H1 (cell line): ENCODE data around the gene HMGB4.

ENCODE experiments used
- EP300 ChIP-seq, 2 experiments: IDR thresholded peaks; 1 replicate in 1 of 2; 2 replicates in 1 of 2; pipeline ENCODE4 v1.6.1; 2011 to 2012; ENCODE audit warnings: low read depth in 2 of 2, low read length in 2 of 2, mild to moderate bottlenecking in 2 of 2, borderline replicate concordance in 1 of 2, inconsistent platforms in 1 of 2, moderate library complexity in 1 of 2
- EZH2 ChIP-seq: fragments of 200-600 bp; sonication (generic); IDR thresholded peaks from 2 replicates; pipeline ENCODE4 v1.7.1; 2012; ENCODE audit warnings: low read depth, mild to moderate bottlenecking, moderate library complexity, low read length, inconsistent platforms; ENCODE audit not compliant: severe bottlenecking
- HDAC6 ChIP-seq: IDR thresholded peaks from one replicate; pipeline ENCODE4 v1.7.1; 2012; ENCODE audit warnings: low read depth, mild to moderate bottlenecking, inconsistent platforms, low read length, moderate library complexity
- JUND ChIP-seq: IDR thresholded peaks from 2 replicates; pipeline ENCODE4 v1.6.1; 2011; ENCODE audit warnings: mild to moderate bottlenecking, improper control_type of control experiment, low read length
- MAFK ChIP-seq: IDR thresholded peaks from 2 replicates; pipeline ENCODE4 v1.6.1; 2012; ENCODE audit warnings: low read depth, mild to moderate bottlenecking, improper control_type of control experiment, low read length
- POLR2A ChIP-seq, 2 experiments: IDR thresholded peaks; 1 replicate in 1 of 2; 2 replicates in 1 of 2; pipeline ENCODE4 v1.6.1; 2011; ENCODE audit warnings: low read depth in 2 of 2, low read length in 2 of 2, mild to moderate bottlenecking in 2 of 2; ENCODE audit errors: control extremely low read depth in 1 of 2
- POLR2AphosphoS5 ChIP-seq: IDR thresholded peaks from 2 replicates; pipeline ENCODE4 v1.6.1; 2011; ENCODE audit warnings: low read depth, low read length
- RAD21 ChIP-seq, 2 experiments: IDR thresholded peaks in 1 of 2; conservative IDR thresholded peaks in 1 of 2; 2 replicates each; pipeline ENCODE4 v1.6.1; 2011; ENCODE audit warnings: low read depth in 2 of 2, low read length in 2 of 2, improper control_type of control experiment in 1 of 2, inconsistent platforms in 1 of 2, mild to moderate bottlenecking in 1 of 2, moderate library complexity in 1 of 2
- RFX5 ChIP-seq: IDR thresholded peaks from 2 replicates; pipeline ENCODE4 v1.6.1; 2011; ENCODE audit warnings: low read depth, low read length, improper control_type of control experiment, borderline replicate concordance
- SRF ChIP-seq: IDR thresholded peaks from 2 replicates; pipeline ENCODE4 v1.6.1; 2011; ENCODE audit warnings: mild to moderate bottlenecking, low read depth, low read length, moderate library complexity
- ZNF274 ChIP-seq: IDR thresholded peaks from 2 replicates; pipeline ENCODE4 v1.7.0; 2012; ENCODE audit warnings: low read length, borderline replicate concordance; ENCODE audit errors: extremely low read depth
- TF ChIP-seq, protein P1 (sequence below), 3 experiments: IDR thresholded peaks; 1 replicate in 2 of 3; 2 replicates in 1 of 3; pipeline versions ENCODE4 v1.5.1 to v1.6.1; 2011; ENCODE audit warnings: low read length in 3 of 3, mild to moderate bottlenecking in 3 of 3, inconsistent platforms in 2 of 3, low read depth in 1 of 3, moderate library complexity in 1 of 3; ENCODE audit not compliant: insufficient read depth in 1 of 3; ENCODE audit errors: control extremely low read depth in 1 of 3

DNA sequence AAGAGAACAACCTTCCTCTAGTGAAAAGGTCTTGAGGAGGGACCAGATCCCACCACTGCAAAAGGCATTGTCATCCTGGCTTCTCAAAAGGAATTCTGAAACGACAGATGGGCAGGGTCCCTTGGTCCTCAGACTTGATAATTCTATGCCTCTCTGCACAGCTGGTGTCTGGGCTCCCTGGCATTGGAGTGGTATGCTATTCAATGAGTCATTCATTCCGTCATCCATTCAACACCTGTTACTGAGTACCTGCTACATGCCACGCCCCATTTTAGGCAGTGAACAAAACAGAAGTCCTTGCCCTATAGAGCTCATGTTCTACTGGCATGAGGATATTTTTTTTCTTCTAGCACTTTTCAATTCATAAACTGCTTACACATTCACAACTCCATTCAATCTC, 45.8 kb upstream of the HMGB4 start:
- TF ChIP-seq RFX5 (no peak), JUND (no peak), POLR2A (IDR thresholded peaks at IDR 0.05; ENCODE audit: control extremely low read depth in 1 of 2, low read depth in 2 of 2, low read length in 2 of 2) (no peak), ZNF274 (no peak), SRF (no peak), MAFK (no peak), EP300 (IDR thresholded peaks at IDR 0.05; ENCODE audit: borderline replicate concordance in 1 of 2, low read depth in 2 of 2, low read length in 2 of 2) (no peak), EZH2 (no peak), POLR2AphosphoS5 (no peak), HDAC6 (no peak), RAD21 (IDR thresholded peaks at IDR 0.05 in 1 of 2, conservative IDR thresholded peaks at IDR 0.05 in 1 of 2; ENCODE audit: low read depth in 2 of 2, low read length in 2 of 2) (no peak)
- TF ChIP-seq, protein P1, sequence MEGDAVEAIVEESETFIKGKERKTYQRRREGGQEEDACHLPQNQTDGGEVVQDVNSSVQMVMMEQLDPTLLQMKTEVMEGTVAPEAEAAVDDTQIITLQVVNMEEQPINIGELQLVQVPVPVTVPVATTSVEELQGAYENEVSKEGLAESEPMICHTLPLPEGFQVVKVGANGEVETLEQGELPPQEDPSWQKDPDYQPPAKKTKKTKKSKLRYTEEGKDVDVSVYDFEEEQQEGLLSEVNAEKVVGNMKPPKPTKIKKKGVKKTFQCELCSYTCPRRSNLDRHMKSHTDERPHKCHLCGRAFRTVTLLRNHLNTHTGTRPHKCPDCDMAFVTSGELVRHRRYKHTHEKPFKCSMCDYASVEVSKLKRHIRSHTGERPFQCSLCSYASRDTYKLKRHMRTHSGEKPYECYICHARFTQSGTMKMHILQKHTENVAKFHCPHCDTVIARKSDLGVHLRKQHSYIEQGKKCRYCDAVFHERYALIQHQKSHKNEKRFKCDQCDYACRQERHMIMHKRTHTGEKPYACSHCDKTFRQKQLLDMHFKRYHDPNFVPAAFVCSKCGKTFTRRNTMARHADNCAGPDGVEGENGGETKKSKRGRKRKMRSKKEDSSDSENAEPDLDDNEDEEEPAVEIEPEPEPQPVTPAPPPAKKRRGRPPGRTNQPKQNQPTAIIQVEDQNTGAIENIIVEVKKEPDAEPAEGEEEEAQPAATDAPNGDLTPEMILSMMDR (IDR thresholded peaks at IDR 0.05; ENCODE audit: control extremely low read depth in 1 of 3, insufficient read depth in 1 of 3, low read depth in 1 of 3, low read length in 3 of 3): no peak
